H9 (cell line): ENCODE measurements around the gene NANOS1. TPM values are rescaled to one million over a fixed set of nuclear protein-coding genes. Genes with fewer than 3 reads are reported as not detected.

Experiments
- DNase-seq: peaks from one replicate; pipeline ENCODE4 v3.0.0-alpha.2; 2017
- H2AFZ ChIP-seq: one replicate; pipeline ENCODE4 v1.6.1; 2013; ENCODE audit warnings: mild to moderate bottlenecking, low read length, control low read depth, moderate library complexity
- H2AK5ac ChIP-seq: 2 replicates; pipeline ENCODE4 v1.6.1; 2013; ENCODE audit warnings: low read length, control low read depth, mixed read lengths; ENCODE audit not compliant: insufficient read length
- H2BK120ac ChIP-seq: one replicate; pipeline ENCODE4 v1.6.1; 2013; ENCODE audit warnings: low read depth, mild to moderate bottlenecking, low read length, control low read depth, inconsistent platforms; ENCODE audit not compliant: poor library complexity, severe bottlenecking
- H2BK12ac ChIP-seq: 2 replicates; pipeline ENCODE4 v1.6.1; 2013; ENCODE audit warnings: low read length, control low read depth, mixed read lengths, low read depth; ENCODE audit not compliant: insufficient read length
- H2BK15ac ChIP-seq: 2 replicates; pipeline ENCODE4 v1.6.1; 2013; ENCODE audit warnings: low read depth, low read length, control low read depth
- H2BK20ac ChIP-seq: one replicate; pipeline ENCODE4 v1.6.1; 2013; ENCODE audit warnings: low read depth, mild to moderate bottlenecking, low read length, control low read depth, inconsistent platforms; ENCODE audit not compliant: poor library complexity, severe bottlenecking
- H2BK5ac ChIP-seq: 2 replicates; pipeline ENCODE4 v1.6.1; 2013; ENCODE audit warnings: low read length, control low read depth, mixed read lengths; ENCODE audit not compliant: insufficient read length
- H3K14ac ChIP-seq: 2 replicates; pipeline ENCODE4 v1.6.1; 2013; ENCODE audit warnings: low read length, control low read depth; ENCODE audit not compliant: insufficient read depth
- H3K18ac ChIP-seq: 2 replicates; pipeline ENCODE4 v1.6.1; 2013; ENCODE audit warnings: low read depth, mild to moderate bottlenecking, mixed read lengths, low read length, control low read depth; ENCODE audit not compliant: insufficient read length
- H3K23ac ChIP-seq: 2 replicates; pipeline ENCODE4 v1.6.1; 2013; ENCODE audit warnings: low read length, control low read depth, mixed read lengths, low read depth; ENCODE audit not compliant: insufficient read length
- H3K23me2 ChIP-seq: 2 replicates; pipeline ENCODE4 v1.6.1; 2013; ENCODE audit warnings: low read depth, mild to moderate bottlenecking, mixed read lengths, low read length, control low read depth; ENCODE audit not compliant: insufficient read length, poor library complexity, severe bottlenecking
- H3K27ac ChIP-seq: 2 replicates; pipeline ENCODE4 v1.5.1; 2013; ENCODE audit warnings: low read length, control low read depth, mixed read lengths, low read depth; ENCODE audit not compliant: insufficient read length
- H3K27me3 ChIP-seq: 2 replicates; pipeline ENCODE4 v1.6.1; 2013; ENCODE audit warnings: low read length, control low read depth, inconsistent platforms; ENCODE audit not compliant: insufficient read depth
- H3K4ac ChIP-seq: 2 replicates; pipeline ENCODE4 v1.6.1; 2013; ENCODE audit warnings: low read depth, mild to moderate bottlenecking, control low read depth, inconsistent platforms, low read length, moderate library complexity
- H3K4me1 ChIP-seq: 2 replicates; pipeline ENCODE4 v1.6.1; 2013; ENCODE audit warnings: low read length, control low read depth, inconsistent platforms; ENCODE audit not compliant: insufficient read depth
- H3K4me2 ChIP-seq: 2 replicates; pipeline ENCODE4 v1.6.1; 2013; ENCODE audit warnings: low read length, control low read depth, mixed read lengths; ENCODE audit not compliant: insufficient read length, insufficient read depth
- H3K56ac ChIP-seq: 2 replicates; pipeline ENCODE4 v1.6.1; 2013; ENCODE audit warnings: low read depth, mild to moderate bottlenecking, mixed read lengths, low read length, control low read depth; ENCODE audit not compliant: insufficient read length
- H3K79me1 ChIP-seq: 2 replicates; pipeline ENCODE4 v1.6.1; 2013; ENCODE audit warnings: low read depth, mild to moderate bottlenecking, moderate library complexity, low read length, control low read depth, inconsistent platforms; ENCODE audit not compliant: insufficient read depth, poor library complexity, severe bottlenecking
- H3K79me2 ChIP-seq: 2 replicates; pipeline ENCODE4 v1.6.1; 2013; ENCODE audit warnings: low read length, control low read depth, inconsistent platforms; ENCODE audit not compliant: insufficient read depth
- H3K9ac ChIP-seq: 2 replicates; pipeline ENCODE4 v1.6.1; 2013; ENCODE audit warnings: low read length, control low read depth, mixed read lengths; ENCODE audit not compliant: insufficient read length; ENCODE audit errors: extremely low read depth
- H3K9me3 ChIP-seq: one replicate; pipeline ENCODE4 v1.6.1; 2013; ENCODE audit warnings: low read depth, low read length, inconsistent platforms; ENCODE audit not compliant: control insufficient read depth
- H3T11ph ChIP-seq: one replicate; pipeline ENCODE4 v1.6.1; 2013; ENCODE audit warnings: mild to moderate bottlenecking, low read length, control low read depth, inconsistent platforms
- H4K20me1 ChIP-seq: one replicate; pipeline ENCODE4 v1.6.1; 2013; ENCODE audit not compliant: control insufficient read depth, insufficient read length, insufficient read depth
- H4K5ac ChIP-seq: 2 replicates; pipeline ENCODE4 v1.6.1; 2013; ENCODE audit warnings: low read depth, mild to moderate bottlenecking, mixed read lengths, low read length, control low read depth; ENCODE audit not compliant: insufficient read length
- H4K8ac ChIP-seq: replicated peaks from 2 replicates; pipeline ENCODE4 v1.6.1; 2013; ENCODE audit warnings: low read length, control low read depth, mixed read lengths, low read depth; ENCODE audit not compliant: insufficient read length
- H4K91ac ChIP-seq: 2 replicates; pipeline ENCODE4 v1.6.1; 2013; ENCODE audit warnings: low read depth, mild to moderate bottlenecking, moderate library complexity, mixed read lengths, low read length, control low read depth; ENCODE audit not compliant: insufficient read length
- H3K27ac Mint-ChIP-seq, 3 experiments: 2 replicates in 2 of 3; 3 replicates in 1 of 3; pipeline ENCODE4 v1.8.0; 2020 to 2021; ENCODE audit warnings: mixed read lengths in 3 of 3, mild to moderate bottlenecking in 1 of 3, moderate library complexity in 1 of 3
- H3K27me3 Mint-ChIP-seq: 2 replicates; pipeline ENCODE4 v1.8.0; 2021; ENCODE audit warnings: low read depth, mild to moderate bottlenecking, moderate library complexity, mixed read lengths
- H3K36me3 Mint-ChIP-seq, 3 experiments: 2 replicates in 2 of 3; 3 replicates in 1 of 3; pipeline ENCODE4 v1.8.0; 2020 to 2021; ENCODE audit warnings: low read depth in 3 of 3, mixed read lengths in 3 of 3; ENCODE audit not compliant: insufficient read depth in 1 of 3
- H3K4me1 Mint-ChIP-seq, 2 experiments: 2 replicates each; pipeline ENCODE4 v1.8.0; 2020; ENCODE audit warnings: mixed read lengths in 2 of 2
- H3K4me3 Mint-ChIP-seq, 2 experiments: 2 replicates in 1 of 2; 3 replicates in 1 of 2; pipeline ENCODE4 v1.8.0; 2020 to 2021; ENCODE audit warnings: mild to moderate bottlenecking in 2 of 2, mixed read lengths in 2 of 2, moderate library complexity in 1 of 2
- H3K9me3 Mint-ChIP-seq, 2 experiments: 2 replicates in 1 of 2; 3 replicates in 1 of 2; pipeline ENCODE4 v1.8.0; 2020; ENCODE audit warnings: mild to moderate bottlenecking in 2 of 2, mixed read lengths in 2 of 2, moderate library complexity in 1 of 2
- WGBS: extraction: QIAGEN DNeasy Blood & Tissue Kit; methylation state at CpG from one replicate; pipeline ENCODE4 v1.1.7; 2013; ENCODE audit warnings: missing lambda C conversion rate, low lambda C conversion rate, mixed read lengths; ENCODE audit not compliant: insufficient read length; ENCODE audit errors: extremely low coverage; 5-methylcytosine and 5-hydroxymethylcytosine counted together
- total RNA-seq: library from RNA; stranded (reverse); gene quantifications from 2 replicates; pipeline ENCODE4 v1.2.1, GENCODE V29; 2021
- TF ChIP-seq, protein P1 (sequence below): fragments of 200-600 bp; sonication (generic); conservative IDR thresholded peaks from 3 replicates; pipeline ENCODE4 v1.8.0; 2021; ENCODE audit warnings: antibody characterized with exemption, mild to moderate bottlenecking

The NANOS1 gene
- total RNA-seq, 1 experiment from 2014 or later = 4.5 TPM

DNA sequence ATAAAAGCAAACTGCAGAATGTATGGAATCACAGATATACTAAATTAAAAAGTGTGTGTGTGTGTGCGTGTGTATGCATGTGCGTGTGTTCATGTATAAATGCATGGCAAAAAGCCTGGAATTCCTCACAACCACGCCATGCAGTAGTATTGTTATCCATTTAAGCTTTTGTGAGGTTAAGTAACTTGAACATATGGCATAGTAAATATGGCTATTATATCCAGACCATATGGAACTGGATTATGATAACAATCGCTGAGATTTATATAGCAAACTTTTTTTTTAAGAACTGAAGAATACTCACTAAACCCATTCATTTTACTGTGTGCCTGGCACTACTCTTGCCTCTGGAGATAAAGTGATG, 22.3 kb upstream of the NANOS1 start:
- Histone ChIP-seq H3K23me2 (no peaks in the 10 kb centered on the region), H3K79me2 (no peaks in the 10 kb centered on the region), H2BK5ac (no peak overlapping the region), H3T11ph (no peak overlapping the region), H2BK120ac (no peak overlapping the region), H3K56ac (no peak overlapping the region), H3K23ac (no peak overlapping the region), H3K9ac (no peak overlapping the region), H3K4me1 (no peaks in the 10 kb centered on the region), H2BK15ac (no peak overlapping the region), H3K27me3 (no peaks in the 10 kb centered on the region), H4K5ac (no peak overlapping the region), H3K79me1 (no peaks in the 10 kb centered on the region), H3K18ac (no peak overlapping the region), H2AK5ac (no peak overlapping the region), H3K27ac (no peak overlapping the region), H3K9me3 (no peaks in the 10 kb centered on the region), H2BK20ac (no peak overlapping the region), H4K91ac (no peak overlapping the region), H2AFZ (no peak overlapping the region), H4K8ac (no peak overlapping the region), H4K20me1 (no peaks in the 10 kb centered on the region), H3K4ac (no peak overlapping the region), H3K4me2 (no peak overlapping the region), H2BK12ac (no peak overlapping the region), H3K14ac (no peak overlapping the region)
- peaks cover 4% of the 10 kb centered on the region; the same call in 1 of the 2 replicates for H3K27me3 Mint-ChIP-seq
- H3K4me3 Mint-ChIP-seq = no peak overlapping the region
- no peak overlapping the region for H3K27ac Mint-ChIP-seq
- DNase-seq = no peak
- H3K36me3 Mint-ChIP-seq = no peaks in the 10 kb centered on the region
- H3K4me1 Mint-ChIP-seq = peaks cover 8 to 10% of the 10 kb centered on the region in 2 experiments
- TF ChIP-seq, protein P1, sequence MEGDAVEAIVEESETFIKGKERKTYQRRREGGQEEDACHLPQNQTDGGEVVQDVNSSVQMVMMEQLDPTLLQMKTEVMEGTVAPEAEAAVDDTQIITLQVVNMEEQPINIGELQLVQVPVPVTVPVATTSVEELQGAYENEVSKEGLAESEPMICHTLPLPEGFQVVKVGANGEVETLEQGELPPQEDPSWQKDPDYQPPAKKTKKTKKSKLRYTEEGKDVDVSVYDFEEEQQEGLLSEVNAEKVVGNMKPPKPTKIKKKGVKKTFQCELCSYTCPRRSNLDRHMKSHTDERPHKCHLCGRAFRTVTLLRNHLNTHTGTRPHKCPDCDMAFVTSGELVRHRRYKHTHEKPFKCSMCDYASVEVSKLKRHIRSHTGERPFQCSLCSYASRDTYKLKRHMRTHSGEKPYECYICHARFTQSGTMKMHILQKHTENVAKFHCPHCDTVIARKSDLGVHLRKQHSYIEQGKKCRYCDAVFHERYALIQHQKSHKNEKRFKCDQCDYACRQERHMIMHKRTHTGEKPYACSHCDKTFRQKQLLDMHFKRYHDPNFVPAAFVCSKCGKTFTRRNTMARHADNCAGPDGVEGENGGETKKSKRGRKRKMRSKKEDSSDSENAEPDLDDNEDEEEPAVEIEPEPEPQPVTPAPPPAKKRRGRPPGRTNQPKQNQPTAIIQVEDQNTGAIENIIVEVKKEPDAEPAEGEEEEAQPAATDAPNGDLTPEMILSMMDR = no peak
- no peaks in the 10 kb centered on the region; a peak in 1 of 5 replicates for H3K9me3 Mint-ChIP-seq
- WGBS = no CpG with 5 or more reads among the region's 4 CpGs
